GM12878 (cell line): ENCODE results near the gene DZANK1. TPM values are rescaled to one million over a fixed set of nuclear protein-coding genes. Genes with fewer than 3 reads are reported as not detected.

ENCODE experiments used
- CEBPZ ChIP-seq: fragments of 150-350 bp; IDR thresholded peaks from 2 replicates; pipeline ENCODE4 v1.6.1; 2016; ENCODE audit warnings: low read depth, low read length
- CREM ChIP-seq: IDR thresholded peaks from 2 replicates; pipeline ENCODE4 v1.6.1; 2014; ENCODE audit warnings: antibody characterized with exemption, low read depth
- DPF2 ChIP-seq: fragments of 450-650 bp; IDR thresholded peaks from 2 replicates; pipeline ENCODE4 v1.6.1; 2017; ENCODE audit warnings: mild to moderate bottlenecking
- GATAD2B ChIP-seq: fragments of 450-650 bp; conservative IDR thresholded peaks from 2 replicates; pipeline ENCODE4 v1.6.1; 2017; ENCODE audit warnings: low read depth, mild to moderate bottlenecking, moderate library complexity
- POLR2A ChIP-seq: IDR thresholded peaks from 2 replicates; pipeline ENCODE4 v1.6.1; 2011; ENCODE audit warnings: low read depth, mild to moderate bottlenecking, low read length
- RUNX3 ChIP-seq: IDR thresholded peaks from 2 replicates; pipeline ENCODE4 v1.6.1; 2012; ENCODE audit warnings: low read length, inconsistent platforms
- SMAD5 ChIP-seq: IDR thresholded peaks from 2 replicates; pipeline ENCODE4 v1.6.1; 2016; ENCODE audit warnings: antibody characterized with exemption, low read depth
- SMC3 ChIP-seq: IDR thresholded peaks from 2 replicates; pipeline ENCODE4 v1.6.1; 2011; ENCODE audit warnings: low read length, improper control_type of control experiment, borderline replicate concordance
- ZBTB33 ChIP-seq: fragments of 450-650 bp; IDR thresholded peaks from 2 replicates; pipeline ENCODE4 v1.6.1; 2017; ENCODE audit warnings: mild to moderate bottlenecking
- ZNF207 ChIP-seq: fragments of 450-650 bp; IDR thresholded peaks from 2 replicates; pipeline ENCODE4 v1.6.1; 2014; ENCODE audit warnings: antibody characterized with exemption, mild to moderate bottlenecking, borderline replicate concordance
- polyA plus RNA-seq, 11 experiments: library from polyadenylated mRNA; depleted of rRNA in 4 of 11; unstranded in 6 of 11; stranded (reverse) in 5 of 11; fragments of >200 nt; fragmentation: Nextera tagmentation in 4 of 11; fragmentation: Illumina TruSeq in 1 of 11; extraction: Ambion mirVana in 4 of 11; extraction: Trizol in 1 of 11; gene quantifications; 1 replicate in 1 of 11; 2 replicates in 10 of 11; pipeline versions ENCODE4 v1.2.1 to v1.2.3, GENCODE V29; 2011 to 2016; ENCODE audit warnings: inconsistent platforms in 2 of 11, missing spikeins in 2 of 11, low read depth in 1 of 11
- total RNA-seq, 4 experiments: library from RNA; depleted of rRNA in 3 of 4; stranded (reverse); fragments of >200 nt in 3 of 4; fragmentation: Illumina TruSeq in 1 of 4; extraction: Trizol in 1 of 4; gene quantifications; 2 replicates each; pipeline versions ENCODE4 v1.2.1 to v1.2.3, GENCODE V29; 2013 to 2021
- TF ChIP-seq, protein P1 (sequence below): fragments of 150-350 bp; IDR thresholded peaks from 2 replicates; pipeline ENCODE4 v1.6.1; 2014; ENCODE audit warnings: mild to moderate bottlenecking, low read depth, low read length

Gene DZANK1
- total and polyA plus RNA-seq, 10 of the 15 experiments (the other 5 are each of a cell fraction or from before 2014, with no cell fraction given) = 3.6 to 12.6 (median 6.5) TPM

DNA sequence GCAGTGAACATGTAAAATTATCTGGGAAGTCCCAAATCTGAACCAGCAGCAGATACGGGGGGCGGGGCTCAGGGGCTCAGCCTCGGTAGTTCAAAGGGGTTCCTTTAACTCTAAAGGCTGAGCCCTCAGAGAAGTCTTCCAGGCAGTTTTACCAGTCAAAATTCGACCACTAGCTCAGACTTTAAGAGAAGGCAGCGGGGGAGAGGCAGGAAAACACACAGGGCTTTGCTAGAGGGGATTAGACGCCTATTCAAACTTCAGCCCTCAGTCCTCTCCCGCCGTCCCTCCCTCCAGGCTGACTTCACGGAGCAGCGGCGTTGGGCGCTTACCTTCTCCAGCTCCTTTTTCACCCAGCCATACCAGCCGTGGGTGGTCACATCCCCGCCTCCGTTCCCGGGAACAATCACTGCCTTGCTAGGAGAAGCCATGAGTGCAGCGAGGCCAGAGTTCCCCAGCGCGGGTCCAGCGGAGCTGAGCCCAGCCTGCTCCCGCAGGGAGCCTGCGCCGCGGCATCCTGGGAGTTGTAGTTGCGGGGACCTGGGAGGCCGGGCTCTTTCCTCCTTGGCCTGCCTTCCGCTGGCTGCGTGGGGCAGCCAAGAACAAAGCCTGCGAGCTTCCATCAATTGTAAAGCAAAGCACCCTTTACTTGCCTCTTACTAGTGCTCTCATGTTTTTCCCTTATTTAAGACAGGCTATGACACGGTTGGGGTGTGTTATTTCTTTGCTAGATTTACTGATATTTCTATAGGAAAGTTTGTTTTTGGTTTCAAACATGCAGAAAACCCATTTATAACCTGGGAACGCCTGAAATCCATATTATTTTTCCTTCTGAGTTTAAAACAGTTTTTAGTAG is 30.1 kb upstream of the DZANK1 start, which contains the start of gene RBBP9 (continued):
- no peak for TF ChIP-seq CEBPZ
- TF ChIP-seq POLR2A = peak; percentile 73
- TF ChIP-seq, protein P1, sequence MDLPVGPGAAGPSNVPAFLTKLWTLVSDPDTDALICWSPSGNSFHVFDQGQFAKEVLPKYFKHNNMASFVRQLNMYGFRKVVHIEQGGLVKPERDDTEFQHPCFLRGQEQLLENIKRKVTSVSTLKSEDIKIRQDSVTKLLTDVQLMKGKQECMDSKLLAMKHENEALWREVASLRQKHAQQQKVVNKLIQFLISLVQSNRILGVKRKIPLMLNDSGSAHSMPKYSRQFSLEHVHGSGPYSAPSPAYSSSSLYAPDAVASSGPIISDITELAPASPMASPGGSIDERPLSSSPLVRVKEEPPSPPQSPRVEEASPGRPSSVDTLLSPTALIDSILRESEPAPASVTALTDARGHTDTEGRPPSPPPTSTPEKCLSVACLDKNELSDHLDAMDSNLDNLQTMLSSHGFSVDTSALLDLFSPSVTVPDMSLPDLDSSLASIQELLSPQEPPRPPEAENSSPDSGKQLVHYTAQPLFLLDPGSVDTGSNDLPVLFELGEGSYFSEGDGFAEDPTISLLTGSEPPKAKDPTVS = no peak
- TF ChIP-seq ZNF207 = peak; percentile 75; the same call in 1 of the 2 replicates
- TF ChIP-seq DPF2 = peak; percentile 48; the same call in 1 of the 2 replicates
- peak; percentile 50 for TF ChIP-seq RUNX3
- 0 out of 2 replicates have a peak, but pooled peaks have one; percentile 34 for TF ChIP-seq SMAD5
- TF ChIP-seq ZBTB33 = no peak
- no peak for TF ChIP-seq SMC3
- TF ChIP-seq CREM = peak; percentile 50; the same call in 1 of the 2 replicates
- 0 out of 2 replicates have a peak, but pooled peaks have one; percentile 44 for TF ChIP-seq GATAD2B
- TF ChIP-seq, all 136 proteins: peak for 34
